Measurements from ENCODE around the gene RTEL1. TPM values are rescaled to one million over a fixed set of nuclear protein-coding genes. Genes with fewer than 3 reads are reported as not detected.

The RTEL1 gene
- total RNA-seq, 1 donor: 5.7 TPM

DNA sequence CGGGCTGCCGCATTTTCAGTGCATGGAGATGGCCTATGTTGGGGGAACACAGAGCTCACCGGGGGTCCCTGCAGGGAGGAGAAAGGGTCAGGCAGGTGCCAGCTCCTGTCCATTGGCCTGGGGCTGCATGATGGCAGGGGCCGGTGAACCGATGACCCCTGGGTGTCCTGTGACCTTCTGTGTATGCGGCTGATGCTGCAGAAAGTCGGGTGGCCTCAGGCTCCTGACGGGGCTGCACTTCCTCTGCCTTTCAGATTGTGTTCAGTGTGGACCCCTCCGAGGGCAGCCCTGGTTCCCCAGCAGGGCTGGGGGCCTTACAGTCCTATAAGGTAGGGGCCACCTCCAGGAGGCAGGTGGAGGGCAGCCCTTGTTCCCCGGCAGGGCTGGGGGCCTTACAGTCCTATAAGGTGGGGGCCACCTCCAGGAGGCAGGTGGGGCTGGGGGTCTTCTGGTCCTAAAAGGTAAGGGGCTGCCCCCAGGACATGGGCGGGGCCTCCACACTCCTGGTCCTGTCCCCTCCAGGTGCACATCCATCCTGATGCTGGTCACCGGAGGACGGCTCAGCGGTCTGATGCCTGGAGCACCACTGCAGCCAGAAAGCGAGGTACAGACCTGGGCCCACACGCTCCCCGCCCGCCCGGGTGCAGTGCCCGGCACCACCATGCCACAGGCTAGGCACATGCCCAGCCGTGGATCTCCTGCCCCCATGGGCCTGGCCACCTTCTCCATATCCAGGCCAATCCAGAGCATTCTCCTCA is 27.3 kb downstream of the RTEL1 start:
- no peaks in the 10 kb centered on the region for H3K27me3 ChIP-seq (ENCODE audit: insufficient read depth, low read length)
- H3K4me1 ChIP-seq (ENCODE audit: insufficient read depth, low read length): peaks cover 33% of the 10 kb centered on the region
- H3K9me3 ChIP-seq (ENCODE audit: low read depth, low read length): no peaks in the 10 kb centered on the region
- no peak overlapping the region for H3K4me3 ChIP-seq (ENCODE audit: low read length)

DNA sequence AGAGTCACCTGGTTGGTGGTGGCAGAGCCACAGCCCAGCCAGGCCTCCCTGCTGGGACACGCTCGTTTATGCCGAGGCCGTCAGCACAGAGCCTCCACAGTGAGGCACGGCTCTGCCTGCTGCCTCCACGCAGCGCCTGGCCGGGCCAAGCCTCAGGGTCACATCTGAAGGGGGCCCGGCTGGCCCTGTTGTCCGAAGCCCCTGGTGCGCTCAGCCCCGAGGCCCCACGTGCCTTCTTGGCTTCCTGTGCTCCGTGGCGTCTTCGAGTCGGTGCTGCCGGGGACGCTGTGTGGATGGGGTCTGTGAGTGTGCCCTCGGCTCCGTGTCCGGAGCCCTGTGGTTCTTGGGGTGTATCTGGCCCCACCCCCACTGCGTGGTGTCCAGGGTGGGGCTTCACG is 28.0 kb downstream of the RTEL1 start:
- no peaks in the 10 kb centered on the region for H3K9me3 ChIP-seq (ENCODE audit: low read depth, low read length)
- peaks cover 33% of the 10 kb centered on the region for H3K4me1 ChIP-seq (ENCODE audit: insufficient read depth, low read length)
- no peak overlapping the region for H3K4me3 ChIP-seq (ENCODE audit: low read length)
- no peaks in the 10 kb centered on the region for H3K27me3 ChIP-seq (ENCODE audit: insufficient read depth, low read length)

DNA sequence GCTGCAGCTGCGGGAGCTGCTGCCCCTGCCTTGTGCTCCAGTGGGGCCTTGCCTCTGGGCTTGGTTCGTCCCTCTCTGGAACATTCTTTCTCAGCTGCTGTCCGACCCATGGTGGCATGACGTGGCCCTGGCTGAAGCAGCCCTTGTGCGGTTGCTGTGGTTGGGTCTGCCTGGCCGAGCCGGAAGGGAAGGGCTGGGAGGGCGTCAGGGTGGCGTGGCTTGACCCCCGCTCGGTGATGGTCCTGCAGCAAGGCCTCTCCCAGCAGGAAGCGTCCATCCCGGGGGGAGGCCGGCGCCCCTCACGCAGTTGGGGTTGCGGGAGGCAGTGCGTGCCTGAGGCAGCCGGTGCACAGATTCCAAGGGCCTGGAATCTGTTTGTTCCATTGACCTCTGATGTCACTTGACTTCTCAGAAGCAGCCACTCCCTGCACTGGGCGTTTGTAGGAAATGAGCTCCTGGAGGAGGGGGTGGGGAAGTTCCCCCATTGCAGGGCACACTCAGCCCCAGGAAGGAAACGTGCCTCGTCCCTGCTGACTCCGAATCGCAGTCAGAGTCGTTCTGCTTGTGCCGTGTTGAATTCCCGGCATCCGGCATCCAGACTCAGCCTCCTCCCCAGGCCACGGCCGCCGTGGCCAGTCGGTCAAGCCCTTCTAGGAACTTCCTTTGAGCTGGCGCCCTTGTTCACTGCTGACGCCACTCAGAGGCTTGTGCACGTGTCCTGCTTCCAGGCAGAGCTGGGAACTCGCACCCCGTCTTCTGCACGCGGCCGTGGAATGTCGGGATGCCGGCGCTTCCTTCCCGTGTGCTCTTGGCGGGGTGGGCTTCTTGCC is 28.6 kb downstream of the RTEL1 start:
- H3K4me1 ChIP-seq (ENCODE audit: insufficient read depth, low read length): peaks cover 33% of the 10 kb centered on the region
- H3K9me3 ChIP-seq (ENCODE audit: low read depth, low read length): no peaks in the 10 kb centered on the region
- no peaks in the 10 kb centered on the region for H3K27me3 ChIP-seq (ENCODE audit: insufficient read depth, low read length)
- H3K4me3 ChIP-seq (ENCODE audit: low read length): no peak overlapping the region

DNA sequence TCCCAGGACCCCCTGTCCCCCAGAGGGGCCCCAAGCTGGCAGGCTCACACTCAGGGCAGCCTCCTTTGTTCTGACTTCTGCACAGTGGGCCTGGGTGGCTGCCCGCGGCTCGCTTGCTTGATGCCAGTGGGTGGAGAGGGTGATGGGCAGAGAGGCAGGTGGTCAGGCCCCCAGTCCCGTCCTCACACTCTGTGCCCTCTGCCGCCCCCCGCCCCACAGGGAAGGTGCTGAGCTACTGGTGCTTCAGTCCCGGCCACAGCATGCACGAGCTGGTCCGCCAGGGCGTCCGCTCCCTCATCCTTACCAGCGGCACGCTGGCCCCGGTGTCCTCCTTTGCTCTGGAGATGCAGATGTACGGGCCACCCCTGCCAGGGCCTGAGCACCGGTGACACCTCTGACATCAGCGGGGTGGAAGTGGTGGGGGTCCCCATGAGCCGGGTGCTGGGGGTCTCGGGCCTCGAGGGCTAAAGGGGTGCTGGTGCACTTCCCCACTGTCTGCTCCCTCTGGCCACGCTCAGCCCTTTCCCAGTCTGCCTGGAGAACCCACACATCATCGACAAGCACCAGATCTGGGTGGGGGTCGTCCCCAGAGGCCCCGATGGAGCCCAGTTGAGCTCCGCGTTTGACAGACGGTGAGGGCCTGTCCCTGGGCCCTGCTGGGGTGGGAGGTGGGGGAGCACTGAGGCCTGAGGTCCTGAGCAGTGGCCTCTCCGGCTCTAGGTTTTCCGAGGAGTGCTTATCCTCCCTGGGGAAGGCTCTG is 29.5 kb downstream of the RTEL1 start:
- Histone ChIP-seq H3K9me3 (ENCODE audit: low read depth, low read length) (no peaks in the 10 kb centered on the region), H3K4me1 (ENCODE audit: insufficient read depth, low read length) (peaks cover 33% of the 10 kb centered on the region), H3K27me3 (ENCODE audit: insufficient read depth, low read length) (no peaks in the 10 kb centered on the region), H3K4me3 (ENCODE audit: low read length) (no peak overlapping the region)

DNA sequence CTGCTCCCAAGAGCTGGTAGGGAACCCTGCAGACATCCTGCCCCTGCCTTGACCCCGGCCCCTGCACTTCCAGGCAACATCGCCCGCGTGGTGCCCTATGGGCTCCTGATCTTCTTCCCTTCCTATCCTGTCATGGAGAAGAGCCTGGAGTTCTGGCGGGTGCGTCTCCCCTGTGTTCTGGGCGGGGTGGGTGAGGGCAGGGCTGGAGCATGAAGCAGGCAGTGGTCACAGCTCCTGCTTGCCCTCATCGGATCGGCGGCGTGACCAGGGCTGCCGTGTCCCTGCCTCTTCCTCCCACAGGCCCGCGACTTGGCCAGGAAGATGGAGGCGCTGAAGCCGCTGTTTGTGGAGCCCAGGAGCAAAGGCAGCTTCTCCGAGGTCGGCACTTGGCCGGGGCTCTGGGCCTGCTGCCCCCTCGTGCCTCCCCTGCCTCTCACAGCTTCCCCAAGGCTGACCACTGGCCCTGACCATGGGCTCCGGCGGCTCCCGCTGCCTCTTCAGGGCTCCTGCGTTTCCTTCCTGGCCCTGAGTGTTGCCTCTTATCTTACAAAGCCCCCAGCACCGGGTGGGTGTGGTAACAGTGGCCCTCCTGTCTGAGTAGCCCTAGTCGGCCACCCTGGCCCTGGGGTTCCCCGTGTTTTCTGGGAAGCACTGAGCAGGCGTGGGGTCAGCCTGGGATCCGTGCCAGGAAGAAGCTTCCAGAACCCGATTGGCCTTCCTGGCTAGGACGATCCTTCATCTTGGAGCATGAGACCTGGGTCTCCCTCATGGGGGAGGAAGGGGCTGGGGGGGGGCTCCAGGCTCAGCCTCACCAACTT is 30.3 kb downstream of the RTEL1 start:
- Histone ChIP-seq H3K4me1 (ENCODE audit: insufficient read depth, low read length) (peaks cover 33% of the 10 kb centered on the region), H3K27me3 (ENCODE audit: insufficient read depth, low read length) (no peaks in the 10 kb centered on the region), H3K4me3 (ENCODE audit: low read length) (no peak overlapping the region), H3K9me3 (ENCODE audit: low read depth, low read length) (no peaks in the 10 kb centered on the region)

DNA sequence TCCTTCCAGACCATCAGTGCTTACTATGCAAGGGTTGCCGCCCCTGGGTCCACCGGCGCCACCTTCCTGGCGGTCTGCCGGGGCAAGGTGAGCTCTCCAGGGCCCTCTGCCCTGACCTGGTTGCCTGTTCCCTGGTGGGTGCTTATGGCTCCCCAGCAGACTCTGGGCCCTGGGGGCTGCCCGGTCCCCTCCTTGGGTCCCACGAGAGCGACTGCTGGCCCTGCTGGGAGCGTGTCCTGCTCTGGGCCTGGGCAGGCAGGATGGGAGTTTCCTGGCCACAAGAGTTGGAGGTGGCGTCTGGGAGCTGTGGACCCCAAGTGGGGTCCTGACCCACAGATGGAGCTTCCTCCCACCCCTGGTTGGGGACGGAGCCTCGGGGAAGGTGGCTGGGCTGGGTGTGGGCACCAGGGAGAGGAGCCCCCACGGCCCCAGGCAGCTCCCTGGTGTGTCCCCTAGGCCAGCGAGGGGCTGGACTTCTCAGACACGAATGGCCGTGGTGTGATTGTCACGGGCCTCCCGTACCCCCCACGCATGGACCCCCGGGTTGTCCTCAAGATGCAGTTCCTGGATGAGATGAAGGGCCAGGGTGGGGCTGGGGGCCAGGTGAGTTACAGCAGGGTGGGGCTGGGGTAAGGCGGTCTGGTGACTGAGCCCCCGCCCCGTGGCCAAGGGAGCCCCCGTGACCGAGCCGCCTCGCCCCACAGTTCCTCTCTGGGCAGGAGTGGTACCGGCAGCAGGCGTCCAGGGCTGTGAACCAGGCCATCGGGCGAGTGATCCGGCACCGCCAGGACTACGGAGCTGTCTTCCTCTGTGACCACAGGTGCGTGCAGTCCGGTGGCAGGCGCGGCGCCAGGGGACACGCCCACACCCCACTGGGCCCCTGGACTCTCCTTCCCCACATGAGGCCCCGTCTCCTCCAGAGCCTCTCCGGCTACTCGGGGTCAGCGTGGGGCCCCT is 31.2 kb downstream of the RTEL1 start:
- Histone ChIP-seq H3K27me3 (ENCODE audit: insufficient read depth, low read length) (no peaks in the 10 kb centered on the region), H3K4me1 (ENCODE audit: insufficient read depth, low read length) (peaks cover 33% of the 10 kb centered on the region), H3K4me3 (ENCODE audit: low read length) (no peak overlapping the region), H3K9me3 (ENCODE audit: low read depth, low read length) (no peaks in the 10 kb centered on the region)

DNA sequence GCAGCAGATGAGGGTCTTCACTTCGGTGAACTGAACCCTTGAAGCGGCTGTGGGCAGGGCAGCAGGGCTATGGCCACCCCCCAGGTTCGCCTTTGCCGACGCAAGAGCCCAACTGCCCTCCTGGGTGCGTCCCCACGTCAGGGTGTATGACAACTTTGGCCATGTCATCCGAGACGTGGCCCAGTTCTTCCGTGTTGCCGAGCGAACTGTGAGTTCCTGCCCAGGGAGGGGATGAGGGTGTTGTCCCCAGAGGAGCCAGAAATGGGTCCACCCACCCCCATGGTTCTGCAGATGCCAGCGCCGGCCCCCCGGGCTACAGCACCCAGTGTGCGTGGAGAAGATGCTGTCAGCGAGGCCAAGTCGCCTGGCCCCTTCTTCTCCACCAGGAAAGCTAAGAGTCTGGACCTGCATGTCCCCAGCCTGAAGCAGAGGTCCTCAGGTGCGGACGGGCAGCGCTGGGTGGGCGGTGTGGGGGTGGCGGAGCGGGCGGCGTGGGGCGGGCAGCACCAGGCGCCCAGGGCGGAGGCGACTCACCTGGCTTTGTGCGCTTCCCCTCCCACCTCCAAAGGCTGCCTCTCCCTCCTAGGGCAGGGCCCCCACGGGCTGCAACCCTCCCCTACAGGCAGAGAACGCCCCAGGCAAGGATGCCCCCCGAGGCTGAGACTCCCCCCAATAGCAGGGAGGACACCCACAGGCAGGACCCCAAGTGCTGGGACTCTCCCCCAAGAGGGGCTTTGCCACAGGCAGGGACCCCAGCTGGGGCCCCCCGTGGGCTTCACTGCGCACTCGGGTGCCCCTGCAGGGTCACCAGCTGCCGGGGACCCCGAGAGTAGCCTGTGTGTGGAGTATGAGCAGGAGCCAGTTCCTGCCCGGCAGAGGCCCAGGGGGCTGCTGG is 32.1 kb downstream of the RTEL1 start:
- no peak overlapping the region for H3K4me3 ChIP-seq (ENCODE audit: low read length)
- no peaks in the 10 kb centered on the region for H3K27me3 ChIP-seq (ENCODE audit: insufficient read depth, low read length)
- no peaks in the 10 kb centered on the region for H3K9me3 ChIP-seq (ENCODE audit: low read depth, low read length)
- peaks cover 28% of the 10 kb centered on the region for H3K4me1 ChIP-seq (ENCODE audit: insufficient read depth, low read length)

DNA sequence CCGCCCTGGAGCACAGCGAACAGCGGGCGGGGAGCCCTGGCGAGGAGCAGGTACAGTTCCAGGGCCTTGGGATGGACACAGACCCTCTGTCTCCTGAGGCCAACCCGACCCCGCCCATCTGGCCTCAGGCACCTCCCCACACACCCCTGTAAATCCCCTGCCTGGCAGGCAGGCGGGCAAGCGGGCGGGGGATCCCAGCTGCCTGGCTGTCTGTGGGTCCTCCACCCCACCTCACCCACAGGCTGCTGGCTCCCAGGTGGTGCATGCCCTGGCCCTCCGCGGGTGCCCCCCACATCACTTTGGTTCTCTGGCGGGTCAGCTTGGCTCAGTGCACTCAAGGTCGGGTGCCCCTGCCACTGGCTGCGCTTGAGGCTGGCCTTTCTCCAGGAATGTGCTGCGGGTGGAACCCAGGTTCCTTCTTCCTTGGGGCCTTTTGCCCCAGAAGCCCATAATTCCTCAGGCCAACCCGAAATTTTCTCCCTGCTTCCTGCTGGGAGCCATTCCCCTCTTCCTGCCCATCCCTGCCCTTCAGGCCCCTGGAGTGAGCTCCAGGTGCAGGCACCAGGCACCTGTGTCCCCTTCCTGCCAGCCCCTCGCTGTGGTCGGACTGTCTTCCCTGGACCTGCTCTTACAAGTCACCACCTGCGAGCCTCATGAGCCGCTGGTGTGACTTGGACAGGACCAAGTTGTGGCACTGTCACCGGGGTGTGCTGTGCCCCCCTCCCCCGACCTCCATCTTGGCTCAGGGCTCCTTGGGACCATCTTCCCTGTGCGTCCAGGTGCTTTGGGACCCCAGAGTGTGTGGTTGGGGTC is 33.0 kb downstream of the RTEL1 start:
- no peaks in the 10 kb centered on the region for H3K27me3 ChIP-seq (ENCODE audit: insufficient read depth, low read length)

DNA sequence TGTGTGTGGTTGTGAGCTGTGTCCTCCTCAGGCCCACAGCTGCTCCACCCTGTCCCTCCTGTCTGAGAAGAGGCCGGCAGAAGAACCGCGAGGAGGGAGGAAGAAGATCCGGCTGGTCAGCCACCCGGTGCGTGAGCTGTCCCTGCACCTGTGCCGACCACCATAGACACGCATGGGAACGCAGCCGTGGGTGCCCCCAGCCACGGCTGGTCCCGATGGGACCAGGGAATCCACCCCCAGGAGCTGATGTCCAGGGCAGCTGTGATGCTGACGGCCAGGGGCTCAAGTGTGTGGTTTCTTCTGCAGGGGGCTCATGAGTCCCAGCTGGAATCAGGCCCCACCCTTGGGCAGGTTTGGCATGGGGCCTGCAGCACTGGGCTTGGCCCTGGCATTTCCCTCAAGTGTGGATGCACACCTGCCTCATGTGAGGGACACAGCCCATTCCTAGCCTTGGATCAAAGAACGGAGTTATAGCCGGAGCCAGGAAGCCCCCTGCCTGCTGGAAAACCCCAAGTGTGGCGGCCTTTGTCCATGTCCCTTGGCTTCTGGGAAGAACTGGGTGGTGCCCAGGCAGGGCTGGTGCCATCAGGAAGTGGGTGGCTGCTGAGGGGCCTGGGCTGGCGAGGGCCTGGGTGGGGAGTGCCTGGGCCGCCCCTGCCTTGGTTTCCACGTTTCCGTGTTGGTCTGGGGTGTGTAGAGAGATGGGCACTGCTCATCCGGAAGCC is 33.8 kb downstream of the RTEL1 start:
- H3K4me3 ChIP-seq (ENCODE audit: low read length): no peak overlapping the region
- H3K9me3 ChIP-seq (ENCODE audit: low read depth, low read length): no peaks in the 10 kb centered on the region
- no peaks in the 10 kb centered on the region for H3K27me3 ChIP-seq (ENCODE audit: insufficient read depth, low read length)
- H3K4me1 ChIP-seq (ENCODE audit: insufficient read depth, low read length): peaks cover 22% of the 10 kb centered on the region

More for the DNA sequence above, 33.0 kb downstream of the RTEL1 start:
- no peak overlapping the region for H3K4me3 ChIP-seq (ENCODE audit: low read length)
- peaks cover 24% of the 10 kb centered on the region for H3K4me1 ChIP-seq (ENCODE audit: insufficient read depth, low read length)
- no peaks in the 10 kb centered on the region for H3K9me3 ChIP-seq (ENCODE audit: low read depth, low read length)

DNA sequence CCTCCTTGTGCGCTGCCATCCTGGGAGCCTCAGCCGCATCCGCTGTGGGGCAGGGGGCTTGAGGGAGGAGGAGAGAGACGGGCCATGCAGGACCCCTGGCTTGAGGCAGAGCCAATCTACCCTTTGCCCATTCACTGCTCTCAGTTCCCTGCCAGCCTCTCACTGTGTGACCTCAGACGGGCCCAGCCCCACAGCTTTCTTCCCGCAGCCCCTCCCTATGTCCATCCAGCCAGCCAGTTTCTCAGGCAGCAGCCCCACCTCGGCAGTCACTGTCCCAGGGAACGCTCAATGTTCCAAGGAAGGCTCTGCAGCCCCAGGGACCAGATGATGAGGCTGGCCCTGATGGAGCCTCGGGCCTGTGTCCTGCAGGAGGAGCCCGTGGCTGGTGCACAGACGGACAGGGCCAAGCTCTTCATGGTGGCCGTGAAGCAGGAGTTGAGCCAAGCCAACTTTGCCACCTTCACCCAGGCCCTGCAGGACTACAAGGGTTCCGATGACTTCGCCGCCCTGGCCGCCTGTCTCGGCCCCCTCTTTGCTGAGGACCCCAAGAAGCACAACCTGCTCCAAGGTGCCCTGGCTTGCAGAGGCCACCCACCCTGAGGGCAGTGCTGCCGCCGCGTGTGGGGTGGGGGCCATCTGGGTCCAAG is 34.4 kb downstream of the RTEL1 start:
- no peaks in the 10 kb centered on the region for H3K9me3 ChIP-seq (ENCODE audit: low read depth, low read length)
- no peaks in the 10 kb centered on the region for H3K27me3 ChIP-seq (ENCODE audit: insufficient read depth, low read length)
- peaks cover 22% of the 10 kb centered on the region for H3K4me1 ChIP-seq (ENCODE audit: insufficient read depth, low read length)
- no peak overlapping the region for H3K4me3 ChIP-seq (ENCODE audit: low read length)

DNA sequence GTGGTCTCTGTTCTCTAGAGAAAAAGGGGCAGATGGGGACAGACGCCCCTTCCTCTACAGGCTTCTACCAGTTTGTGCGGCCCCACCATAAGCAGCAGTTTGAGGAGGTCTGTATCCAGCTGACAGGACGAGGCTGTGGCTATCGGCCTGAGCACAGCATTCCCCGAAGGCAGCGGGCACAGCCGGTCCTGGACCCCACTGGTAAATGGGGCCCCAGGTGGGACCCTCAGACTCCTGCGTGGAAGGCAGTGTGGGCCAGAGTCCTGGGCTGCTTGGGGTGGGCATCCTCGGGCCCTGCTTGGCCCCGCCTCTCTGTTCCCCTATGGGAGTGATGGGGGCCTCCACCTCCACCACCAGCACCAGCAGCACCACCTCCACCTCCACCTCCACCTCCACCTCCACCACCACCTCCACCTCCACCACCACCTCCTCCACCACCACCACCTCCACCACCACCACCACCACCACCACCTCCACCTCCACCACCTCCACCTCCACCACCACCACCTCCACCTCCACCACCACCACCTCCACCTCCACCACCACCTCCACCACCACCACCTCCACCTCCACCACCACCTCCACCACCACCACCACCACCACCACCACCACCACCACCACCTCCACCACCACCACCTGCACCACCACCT is 35.1 kb downstream of the RTEL1 start:
- peaks cover 18% of the 10 kb centered on the region for H3K4me1 ChIP-seq (ENCODE audit: insufficient read depth, low read length)
- H3K4me3 ChIP-seq (ENCODE audit: low read length): no peak overlapping the region
- no peaks in the 10 kb centered on the region for H3K27me3 ChIP-seq (ENCODE audit: insufficient read depth, low read length)
- H3K9me3 ChIP-seq (ENCODE audit: low read depth, low read length): no peaks in the 10 kb centered on the region
